Activated CD8-positive, alpha-beta memory T cell treated with anti-CD3 and anti-CD28 coated beads, Interleukin-2, amount 50 U/mL, for 1 hour (primary cell): ENCODE measurements around the gene GPR156.
"Not testable (repeated sequence)": the region's sequence is repeated elsewhere in the genome, so short reads cannot be mapped to it uniquely, and the experiment has no call there.

ENCODE experiments used
- DNase-seq: peaks from one replicate; pipeline ENCODE4 v3.0.0-alpha.2; 2020; ENCODE audit errors: extremely low read depth

The GPR156 gene

DNA sequence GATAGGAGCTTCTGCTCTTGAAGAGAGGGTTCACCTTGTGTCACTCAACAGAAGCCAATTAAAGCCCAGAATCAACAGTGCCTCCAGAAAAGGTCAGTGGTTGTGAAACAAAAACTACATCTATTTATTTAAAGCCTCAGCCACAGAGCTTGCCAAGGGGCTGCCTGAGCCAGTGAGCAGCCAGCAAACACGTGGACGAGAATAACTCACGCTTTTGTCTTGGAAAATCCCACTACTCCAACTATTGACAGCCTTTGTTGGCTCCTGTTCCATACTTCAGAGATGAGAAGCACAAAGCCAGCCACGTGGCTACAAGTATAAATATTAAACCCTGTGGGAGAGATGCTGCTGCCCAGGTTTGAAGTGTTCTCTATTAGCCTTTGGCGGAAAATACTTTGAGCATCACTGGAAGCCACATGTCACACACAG, 10.3 kb downstream of the GPR156 start:
- no peak for DNase-seq

DNA sequence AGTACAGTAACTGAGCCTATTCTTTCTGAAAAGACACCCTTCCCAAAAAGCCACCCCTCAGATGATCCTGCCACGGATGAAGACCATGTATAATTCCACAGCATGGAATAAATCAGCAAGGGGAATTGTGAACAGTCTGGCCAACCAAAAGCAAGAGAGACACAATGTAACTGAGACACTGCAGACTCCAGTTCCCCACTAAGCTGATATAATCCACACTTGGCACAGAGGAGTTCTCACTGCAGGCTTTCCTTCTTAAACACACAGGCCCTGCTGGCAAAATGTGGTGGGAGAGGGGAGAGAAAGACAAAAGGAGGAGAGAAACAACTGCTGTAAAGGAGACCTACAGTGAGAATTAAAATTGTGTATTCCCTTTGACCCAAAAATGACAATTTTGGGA, 12.7 kb downstream of the GPR156 start:
- no peak for DNase-seq

- DNase-seq: no peak
Measured at GRCh38 chr3:120265989-120266388, 19.0 kb downstream of the GPR156 start.

DNA sequence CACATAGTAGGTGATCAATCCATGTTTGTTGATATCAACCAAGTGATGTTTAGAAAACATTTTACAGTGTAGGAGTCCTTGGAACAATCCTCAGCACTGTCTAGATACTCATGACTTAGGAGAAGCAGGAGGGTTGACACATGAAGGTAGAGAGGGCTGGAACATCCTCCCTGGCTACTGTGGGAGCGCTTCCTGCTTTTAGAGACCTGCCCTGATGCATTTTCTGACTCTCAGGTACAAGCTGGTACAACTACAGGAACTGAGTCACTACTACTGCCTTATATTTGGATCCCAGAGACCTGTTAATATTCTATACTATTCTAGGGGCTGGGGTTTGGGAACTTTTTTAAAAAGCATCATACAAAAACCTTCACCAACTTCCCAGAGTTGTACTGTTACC, 20.1 kb downstream of the GPR156 start:
- DNase-seq: no peak

- DNase-seq: no peak
Measured at GRCh38 chr3:120263792-120264191, 21.2 kb downstream of the GPR156 start.

- DNase-seq: no peak
Measured at GRCh38 chr3:120258009-120258408, 27.0 kb downstream of the GPR156 start.

- DNase-seq: no peak
Measured at GRCh38 chr3:120245386-120245785, 39.6 kb downstream of the GPR156 start.

DNA sequence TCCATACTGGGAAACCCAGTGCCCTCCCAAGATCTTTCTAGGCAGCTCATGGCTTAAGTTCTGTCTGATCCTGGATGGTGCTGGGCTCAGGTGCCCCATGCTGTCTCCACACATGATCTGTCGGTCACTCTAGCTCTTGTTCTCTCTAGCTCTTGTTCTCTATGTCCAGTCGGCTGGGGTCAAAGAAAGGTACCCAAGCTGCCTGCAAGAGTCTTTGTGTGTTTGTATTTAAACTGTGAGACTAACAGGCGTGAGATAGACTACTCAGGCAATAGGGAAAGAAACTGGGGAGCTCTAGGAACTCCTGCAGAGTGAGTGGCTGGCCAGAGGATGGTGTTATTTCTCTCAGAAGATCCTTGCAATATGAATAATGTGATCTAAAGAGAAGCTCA, 40.2 kb downstream of the GPR156 start:
- DNase-seq: no peak

DNA sequence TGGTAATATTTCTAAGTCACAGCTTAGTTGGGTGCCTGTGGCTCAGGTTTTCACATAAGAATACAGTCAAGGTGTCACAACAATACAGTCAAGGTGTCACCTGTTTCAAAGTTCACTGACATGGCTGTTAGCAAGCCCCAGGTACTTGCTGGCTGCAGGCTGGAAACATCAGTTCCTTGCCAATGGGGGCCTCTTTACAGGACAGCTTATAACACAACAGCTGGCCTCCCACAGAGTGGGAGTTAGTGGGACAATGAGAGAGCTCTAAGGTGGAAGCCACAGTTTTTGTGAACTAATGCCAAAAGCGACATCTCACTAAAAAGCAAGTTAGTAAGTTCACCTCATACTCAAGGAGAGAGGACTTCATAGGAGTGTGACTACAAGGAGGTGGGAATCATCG, 45.4 kb downstream of the GPR156 start:
- DNase-seq: no peak

DNA sequence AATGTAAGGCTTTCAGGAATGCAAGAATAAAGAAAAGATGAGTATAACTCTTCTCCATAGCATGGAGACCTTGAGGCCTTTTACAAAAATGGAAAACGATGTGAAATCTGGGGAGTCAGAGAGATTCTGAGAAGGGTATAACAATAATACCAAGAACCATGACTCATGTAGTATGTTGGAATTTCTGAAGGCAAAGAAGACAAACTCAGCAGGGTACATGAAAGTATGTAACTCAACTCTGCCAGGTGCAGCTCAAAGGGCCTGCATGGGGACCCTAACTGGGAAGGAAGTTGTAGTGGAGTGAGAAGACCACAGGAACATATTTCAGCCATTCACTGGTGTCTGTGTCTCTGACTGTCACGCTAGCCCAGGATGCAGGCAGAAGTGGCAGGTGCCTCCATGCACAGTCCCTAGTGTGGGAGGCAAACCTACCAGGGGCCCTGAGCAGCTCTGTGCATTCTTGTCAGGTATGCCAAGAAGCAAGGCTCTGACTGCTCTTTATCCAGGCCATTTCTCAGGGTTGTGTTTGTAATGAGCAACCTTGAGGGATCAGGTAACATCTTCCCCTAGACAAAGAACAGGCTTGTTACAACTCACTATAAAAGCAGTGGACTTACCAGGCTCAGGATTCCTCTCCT, 57.2 kb downstream of the GPR156 start:
- DNase-seq: no peak

DNA sequence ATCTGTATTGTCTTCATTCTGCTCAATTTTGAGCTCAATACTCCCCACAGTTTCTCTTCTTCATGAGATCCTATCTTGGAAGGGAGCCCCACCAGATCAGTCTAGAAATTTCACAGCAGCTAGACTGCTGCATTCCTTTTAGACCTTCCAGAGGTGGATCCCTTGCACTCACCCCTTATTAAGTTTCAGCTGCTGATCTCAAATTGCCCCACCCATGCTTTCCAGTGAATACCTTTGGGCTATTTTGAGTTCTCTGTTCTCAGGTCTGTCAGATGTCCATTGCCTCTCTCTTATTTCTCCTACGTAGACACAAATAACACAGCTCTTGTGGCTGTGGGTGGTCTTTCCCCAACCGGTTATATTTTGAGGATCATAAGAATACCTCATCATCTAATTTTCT, 60.8 kb downstream of the GPR156 start:
- DNase-seq: no peak

DNA sequence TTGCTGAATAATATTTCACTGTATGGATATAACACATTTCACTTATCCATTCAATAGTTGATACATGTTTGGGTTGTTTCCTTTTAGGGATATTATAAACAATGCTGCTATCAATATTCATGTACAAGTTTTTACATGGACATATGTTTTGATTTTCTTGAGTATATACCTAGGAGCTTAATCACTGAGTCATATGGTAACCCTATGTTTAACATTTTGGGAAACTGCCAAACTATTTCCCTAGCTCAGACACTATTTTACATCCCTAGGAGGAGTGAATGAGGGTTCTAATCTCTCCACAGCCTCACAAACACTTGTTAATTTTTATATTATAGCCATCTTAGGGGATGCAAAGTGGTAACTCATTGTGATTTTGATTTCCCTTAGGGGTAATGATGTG, 66.0 kb downstream of the GPR156 start:
- no peak for DNase-seq

DNA sequence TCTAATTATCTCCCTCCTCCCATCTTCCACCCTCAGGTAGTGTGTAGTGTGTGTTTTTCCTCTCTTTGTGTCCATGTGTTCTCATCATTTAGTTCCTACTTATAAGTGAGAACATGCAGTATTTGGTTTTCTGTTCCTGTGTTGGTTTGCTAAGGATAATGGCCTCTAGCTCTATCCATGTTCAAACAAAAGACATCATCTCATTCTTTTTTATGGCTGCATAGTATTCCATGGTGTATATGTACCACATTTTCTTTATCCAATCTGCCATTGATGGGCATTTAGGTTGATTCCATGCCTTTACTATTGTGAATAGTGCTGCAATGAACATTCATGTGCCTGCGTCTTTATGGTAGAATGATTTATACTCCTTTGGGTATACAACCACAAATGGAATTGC, 68.4 kb downstream of the GPR156 start:
- DNase-seq: not testable (repeated sequence)

DNA sequence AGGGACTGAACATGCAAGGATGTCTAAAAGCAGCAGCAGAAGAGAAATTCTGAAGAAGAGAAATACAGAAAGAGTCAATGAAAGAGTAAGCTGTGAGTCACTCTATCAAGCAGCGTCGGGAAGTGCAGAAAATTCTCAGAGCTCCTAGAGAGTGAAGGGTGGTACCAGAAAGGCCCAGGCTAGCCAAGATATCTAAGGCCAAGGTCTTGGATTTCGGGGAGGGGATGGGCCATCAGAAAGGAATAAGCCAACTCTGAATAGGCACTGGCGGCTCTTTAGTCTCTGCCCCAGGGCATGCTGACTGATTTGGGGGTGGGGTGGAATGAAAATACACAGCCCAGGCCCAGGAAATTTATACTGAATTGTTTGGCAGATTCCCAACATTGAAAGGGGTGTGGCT, 70.8 kb downstream of the GPR156 start:
- no peak for DNase-seq

- DNase-seq: no peak
Measured at GRCh38 chr3:120212505-120212904, 72.5 kb downstream of the GPR156 start.

DNA sequence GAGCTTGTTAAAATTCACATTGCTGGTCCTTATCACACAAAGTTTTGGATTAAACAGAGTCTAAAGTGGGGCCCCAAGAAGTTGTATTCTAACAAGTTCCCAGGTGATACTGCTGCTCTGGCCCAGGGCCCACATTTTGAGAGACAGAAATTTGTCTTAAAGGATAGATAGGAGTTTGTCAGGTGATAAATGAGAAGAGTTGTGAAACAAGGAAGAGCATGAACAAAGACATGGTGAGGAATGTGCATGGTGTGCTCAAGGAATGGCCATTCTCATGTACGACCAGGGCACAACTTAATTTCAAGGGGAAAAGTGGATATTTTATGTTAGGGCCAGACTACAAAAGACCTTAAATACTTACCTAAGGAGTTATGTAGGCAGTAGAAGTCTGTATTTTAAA, 75.6 kb downstream of the GPR156 start:
- no peak for DNase-seq

DNA sequence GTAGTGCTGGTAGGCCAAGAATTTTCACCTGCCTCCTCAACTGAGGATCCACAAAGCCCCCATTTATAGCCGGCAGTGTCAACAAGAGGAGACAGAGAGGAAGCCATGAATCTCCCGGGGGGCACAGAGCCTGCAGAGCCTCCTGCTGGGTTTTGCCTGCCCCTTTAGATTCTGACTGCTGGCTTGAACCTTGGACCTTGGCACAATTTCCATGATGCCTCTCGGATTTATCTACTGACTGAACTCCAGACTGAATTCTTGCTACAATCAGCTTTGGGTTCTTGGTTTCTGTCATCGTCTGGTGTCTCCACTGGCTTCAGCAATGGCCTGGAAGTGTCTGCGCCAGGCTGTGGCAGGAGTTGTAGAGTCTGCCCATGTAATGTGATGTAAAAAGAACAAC, 80.7 kb downstream of the GPR156 start:
- no peak for DNase-seq

GRCh38 chr3:120203621-120204020, 81.4 kb downstream of the GPR156 start:
- no peak for DNase-seq

GRCh38 chr3:120203016-120203415, 82.0 kb downstream of the GPR156 start:
- DNase-seq: no peak

DNA sequence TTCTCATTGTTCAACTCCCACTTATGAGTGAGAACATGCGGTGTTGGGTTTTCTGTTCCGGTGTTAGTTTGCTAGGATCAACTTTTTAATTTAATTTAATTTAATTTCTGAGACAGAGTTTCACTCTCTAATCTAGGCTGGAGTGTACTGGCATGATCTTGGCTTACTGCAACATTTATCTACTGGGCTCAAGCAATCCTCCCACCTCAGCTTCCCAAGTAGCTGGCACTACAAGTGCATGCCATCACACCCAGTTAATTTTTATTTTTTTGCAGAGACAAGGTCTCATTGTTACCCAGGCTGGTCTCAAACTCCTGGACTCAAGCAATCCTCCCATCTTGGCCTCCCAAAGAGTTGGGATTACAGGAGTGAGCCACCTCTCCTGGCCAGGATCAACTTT, 82.7 kb downstream of the GPR156 start:
- DNase-seq: no peak

DNA sequence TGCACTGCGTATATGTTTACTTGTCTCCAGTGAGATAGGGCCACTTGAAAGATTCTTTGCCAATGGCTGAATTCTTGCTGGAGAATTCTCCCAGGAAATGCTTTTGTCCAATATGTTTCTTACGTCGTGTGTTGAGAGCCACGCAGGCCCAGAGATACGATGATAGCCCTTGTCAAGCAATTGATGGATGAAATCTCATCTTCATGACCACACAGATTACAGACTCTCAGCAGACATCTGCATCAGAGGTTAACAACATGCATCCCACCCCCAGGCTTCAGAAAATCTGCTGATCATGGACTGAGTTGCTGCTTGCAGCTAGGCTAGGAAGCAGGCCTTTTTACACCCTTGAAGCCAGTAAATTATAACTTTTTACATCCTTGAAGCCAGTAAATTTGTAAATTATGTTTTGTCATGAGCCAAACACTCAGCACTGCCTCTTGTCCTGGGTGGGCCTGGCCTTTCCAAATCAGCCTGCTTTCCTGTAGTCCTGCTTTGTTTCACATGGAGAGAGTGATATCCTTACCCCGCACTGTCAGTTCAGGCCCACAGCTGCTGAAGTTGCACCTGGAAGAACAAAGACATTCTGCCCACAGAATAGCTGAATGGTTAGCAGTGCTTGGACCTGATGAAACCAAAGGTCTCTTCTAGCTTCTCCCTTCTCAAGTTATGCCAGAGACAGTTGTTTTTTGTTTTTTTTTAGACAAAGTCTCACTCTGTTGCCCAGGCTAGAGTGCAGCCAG, 84.4 kb downstream of the GPR156 start:
- no peak for DNase-seq

DNA sequence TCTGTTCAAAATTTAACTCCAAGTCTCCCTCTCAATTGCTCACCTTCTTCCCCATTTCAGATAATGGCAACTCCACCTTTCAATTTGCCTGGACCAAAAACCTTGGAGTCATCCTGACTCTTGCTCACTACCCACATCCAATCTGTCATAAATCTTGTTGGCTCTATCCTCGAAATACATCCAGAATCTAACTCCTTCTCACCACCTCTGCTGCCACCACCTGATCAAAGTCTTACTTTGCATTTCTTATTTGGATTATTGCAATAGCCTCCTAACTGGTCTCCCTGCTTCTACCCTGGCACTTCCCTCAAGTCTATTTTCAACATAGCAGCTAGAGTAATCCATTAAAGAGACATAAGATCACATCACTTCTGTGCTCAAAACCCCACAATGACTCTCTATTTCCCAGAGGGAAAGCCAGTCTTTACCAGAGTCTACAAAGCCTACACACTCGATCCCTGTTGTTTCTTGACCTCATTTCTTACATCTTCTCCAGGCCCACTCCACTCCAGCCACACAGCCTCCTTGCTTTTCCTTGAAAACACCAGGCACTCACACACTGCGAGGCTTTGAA, 86.6 kb downstream of the GPR156 start:
- DNase-seq: no peak

DNA sequence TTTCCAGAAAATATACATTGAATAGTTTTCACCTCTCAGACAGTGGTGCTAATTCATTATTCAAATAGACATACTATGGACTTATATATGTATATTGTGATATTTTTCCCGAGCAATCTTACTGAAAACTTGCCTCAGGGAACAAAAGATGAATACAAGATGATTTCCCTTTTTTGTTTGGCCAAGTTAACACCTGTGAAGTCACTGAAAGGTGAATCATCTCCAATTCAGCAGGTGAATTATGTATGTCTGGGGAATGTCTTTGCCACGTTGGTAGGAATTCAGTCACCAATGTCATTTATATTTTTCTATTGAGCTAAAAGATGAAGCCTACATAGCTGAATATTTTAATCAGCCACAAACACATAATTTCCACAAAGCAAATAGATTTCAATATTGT, 88.2 kb downstream of the GPR156 start:
- no peak for DNase-seq
